NCI-H2171 treated with DMSO at 0.1 percent for 48 hours (cell line): ENCODE measurements around the gene ZNF780A.
A peak's percentile ranks its signal among the peaks of the same experiment; 100 is the strongest.
"Not testable (repeated sequence)": the region's sequence is repeated elsewhere in the genome, so short reads cannot be mapped to it uniquely, and the experiment has no call there.

Experiments used
- DNase-seq: peaks from one replicate; lab custom pipeline; 2025; lab: John Stamatoyannopoulos, UW

The ZNF780A gene

GRCh38 chr19:40090241-40091204 is at the start of gene ZNF780A:
ZNF780A (minus strand) TSS chr19:40090943; CDS start chr19:40084753, 6,190 bp downstream.
- peak; percentile 77 for DNase-seq

GRCh38 chr19:40139533-40140287 is 49.0 kb upstream of the ZNF780A start:
- peak; percentile 68 for DNase-seq

- DNase-seq = no peak
Observed at GRCh38 chr19:40136818-40137217, 46.1 kb upstream of the ZNF780A start.

GRCh38 chr19:40134866-40135265 is 44.1 kb upstream of the ZNF780A start:
- no peak for DNase-seq

- no peak for DNase-seq
Observed at GRCh38 chr19:40133491-40133890, 42.7 kb upstream of the ZNF780A start.

GRCh38 chr19:40130013-40130412 is 39.3 kb upstream of the ZNF780A start:
- DNase-seq = no peak

- DNase-seq = no peak
Observed at GRCh38 chr19:40129425-40129824, 38.7 kb upstream of the ZNF780A start.

GRCh38 chr19:40128991-40129390 is 38.2 kb upstream of the ZNF780A start:
- DNase-seq = no peak

GRCh38 chr19:40119380-40119779 is 28.6 kb upstream of the ZNF780A start:
- DNase-seq = no peak

- not testable (repeated sequence) for DNase-seq
Observed at GRCh38 chr19:40118638-40119037, 27.9 kb upstream of the ZNF780A start.

- no peak for DNase-seq
Observed at GRCh38 chr19:40116075-40116474, 25.3 kb upstream of the ZNF780A start.

- DNase-seq = not testable (repeated sequence)
Observed at GRCh38 chr19:40114119-40114518, 23.4 kb upstream of the ZNF780A start.

- not testable (repeated sequence) for DNase-seq
Observed at GRCh38 chr19:40112271-40112670, 21.5 kb upstream of the ZNF780A start.

GRCh38 chr19:40110570-40110969 is 19.8 kb upstream of the ZNF780A start:
- no peak for DNase-seq

- DNase-seq = no peak
Observed at GRCh38 chr19:40104754-40105153, 14.0 kb upstream of the ZNF780A start.

GRCh38 chr19:40103600-40103999 is 12.9 kb upstream of the ZNF780A start:
- DNase-seq = no peak

- no peak for DNase-seq
Observed at GRCh38 chr19:40101813-40102212, 11.1 kb upstream of the ZNF780A start.

GRCh38 chr19:40093416-40093815 is 2.7 kb upstream of the ZNF780A start:
- no peak for DNase-seq

- no peak for DNase-seq
Observed at GRCh38 chr19:40091205-40092129, 724 bp upstream of the ZNF780A start.

- no peak for DNase-seq
Observed at GRCh38 chr19:40089462-40089861, 1.3 kb downstream of the ZNF780A start.

- no peak for DNase-seq
Observed at GRCh38 chr19:40088299-40089047, 2.3 kb downstream of the ZNF780A start.
